Neutrophil (primary cell): Measurements from ENCODE around the gene THRB.
"Not testable (repeated sequence)": the region's sequence is repeated elsewhere in the genome, so short reads cannot be mapped to it uniquely, and the experiment has no call there.

ENCODE experiments used
- H3K27ac ChIP-seq: fragments of 200-600 bp; sonication (generic); 2 replicates; pipeline ENCODE4 v1.5.1; 2016; ENCODE audit warnings: mild to moderate bottlenecking, moderate library complexity
- H3K27me3 ChIP-seq: fragments of 200-600 bp; sonication (generic); 2 replicates; pipeline ENCODE4 v1.6.0; 2016; ENCODE audit warnings: mild to moderate bottlenecking
- H3K36me3 ChIP-seq: fragments of 200-600 bp; sonication (generic); 2 replicates; pipeline ENCODE4 v1.5.1; 2017
- H3K4me1 ChIP-seq, 2 experiments: fragments of 200-600 bp in 1 of 2; sonication (generic) in 1 of 2; 1 replicate in 1 of 2; 2 replicates in 1 of 2; pipeline versions ENCODE4 v1.5.1 to v1.6.1; 2013 to 2016; ENCODE audit warnings: low read depth in 1 of 2, low read length in 1 of 2, mild to moderate bottlenecking in 1 of 2, moderate library complexity in 1 of 2; ENCODE audit not compliant: control insufficient read depth in 1 of 2, insufficient read depth in 1 of 2
- H3K4me3 ChIP-seq, 2 experiments: fragments of 200-600 bp in 1 of 2; sonication (generic) in 1 of 2; 1 replicate in 1 of 2; 2 replicates in 1 of 2; pipeline ENCODE4 v1.5.1; 2013 to 2016; ENCODE audit warnings: low read depth in 1 of 2, low read length in 1 of 2, mild to moderate bottlenecking in 1 of 2, moderate library complexity in 1 of 2
- H3K9me3 ChIP-seq: fragments of 200-600 bp; sonication (generic); 2 replicates; pipeline ENCODE4 v1.5.1; 2016
- CTCF ChIP-seq: fragments of 200-600 bp; sonication (generic); IDR thresholded peaks from 2 replicates; pipeline ENCODE4 v1.5.1; 2016; ENCODE audit warnings: antibody characterized with exemption

THRB gene

DNA sequence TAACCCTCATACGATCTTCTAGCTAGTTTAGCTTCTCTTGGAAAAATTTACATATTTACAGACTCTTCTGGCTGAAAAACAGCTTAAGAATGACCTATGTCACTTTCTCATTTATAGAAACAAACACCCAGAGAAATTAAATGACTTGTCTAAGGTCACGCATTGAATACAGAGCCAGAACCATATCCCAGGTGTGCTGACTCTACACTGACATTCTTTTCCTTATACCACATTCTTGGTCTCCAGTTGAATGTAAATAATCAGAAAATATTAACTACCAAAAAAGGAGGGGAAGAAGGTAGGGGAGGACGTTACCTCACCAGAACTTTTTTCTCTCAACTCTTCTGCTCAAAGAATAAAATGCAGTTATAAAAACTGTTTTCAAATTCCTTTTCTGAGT lies 95.0 kb downstream of the THRB start:
- no peak overlapping the region for H3K27ac ChIP-seq
- TF ChIP-seq CTCF = no peak
- H3K4me1 ChIP-seq = no peaks in the 10 kb centered on the region
- no peaks in the 10 kb centered on the region for H3K9me3 ChIP-seq
- H3K36me3 ChIP-seq = no peaks in the 10 kb centered on the region
- H3K27me3 ChIP-seq = no peaks in the 10 kb centered on the region
- no peak overlapping the region for H3K4me3 ChIP-seq

DNA sequence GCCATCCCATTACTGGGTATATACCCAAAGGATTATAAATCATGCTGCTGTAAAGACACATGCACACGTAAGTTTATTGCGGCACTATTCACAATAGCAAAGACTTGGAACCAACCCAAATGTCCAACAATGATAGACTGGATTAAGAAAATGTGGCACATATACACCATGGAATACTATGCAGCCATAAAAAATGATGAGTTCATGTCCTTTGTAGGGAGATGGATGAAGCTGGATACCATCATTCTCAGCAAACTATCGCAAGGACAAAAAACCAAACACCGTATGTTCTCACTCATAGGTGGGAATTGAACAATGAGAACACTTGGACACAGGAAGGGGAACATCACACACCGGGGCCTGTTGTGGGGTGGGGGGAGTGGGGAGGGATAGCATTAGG lies 95.9 kb downstream of the THRB start:
- not testable (repeated sequence) for H3K36me3 ChIP-seq, H3K27ac ChIP-seq, H3K9me3 ChIP-seq, H3K4me1 ChIP-seq, H3K4me3 ChIP-seq, H3K27me3 ChIP-seq

- no peaks in the 10 kb centered on the region for H3K4me1 ChIP-seq
- no peak overlapping the region for H3K4me3 ChIP-seq
- H3K36me3 ChIP-seq = no peaks in the 10 kb centered on the region
- H3K27me3 ChIP-seq = no peaks in the 10 kb centered on the region
- TF ChIP-seq CTCF = no peak
- H3K9me3 ChIP-seq = no peaks in the 10 kb centered on the region
- no peak overlapping the region for H3K27ac ChIP-seq
Observed at GRCh38 chr3:24396338-24396737, 98.3 kb downstream of the THRB start.

DNA sequence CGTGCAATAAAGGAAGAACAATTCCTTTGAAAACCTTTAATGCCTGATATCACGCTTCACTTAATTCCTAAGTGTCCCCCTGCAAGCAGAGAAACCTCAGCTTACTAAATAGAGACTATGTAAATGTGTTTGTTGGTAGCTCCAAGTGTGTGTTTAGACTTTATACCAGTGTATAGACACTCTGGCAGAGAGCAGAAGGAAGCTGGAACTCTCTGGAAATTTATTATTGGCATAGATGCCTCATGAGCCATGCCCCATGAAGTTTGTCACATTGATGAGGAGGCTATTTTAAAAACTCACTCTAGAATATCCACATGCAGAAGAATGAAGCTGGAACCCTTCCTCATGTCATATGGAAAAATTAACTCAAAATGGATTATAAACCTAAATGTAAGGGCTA lies 99.9 kb downstream of the THRB start:
- Histone ChIP-seq H3K4me1 (no peaks in the 10 kb centered on the region), H3K27me3 (no peaks in the 10 kb centered on the region), H3K4me3 (no peak overlapping the region), H3K9me3 (no peaks in the 10 kb centered on the region), H3K36me3 (no peaks in the 10 kb centered on the region), H3K27ac (no peak overlapping the region)
- TF ChIP-seq CTCF = no peak

GRCh38 chr3:24393316-24393715 lies 101.3 kb downstream of the THRB start:
- no peak for TF ChIP-seq CTCF
- no peaks in the 10 kb centered on the region for H3K27me3 ChIP-seq
- H3K9me3 ChIP-seq = no peaks in the 10 kb centered on the region
- H3K4me1 ChIP-seq = no peaks in the 10 kb centered on the region
- no peak overlapping the region for H3K4me3 ChIP-seq
- no peak overlapping the region for H3K27ac ChIP-seq
- no peaks in the 10 kb centered on the region for H3K36me3 ChIP-seq

- no peak for TF ChIP-seq CTCF
- Histone ChIP-seq H3K27ac (no peak overlapping the region), H3K9me3 (no peaks in the 10 kb centered on the region), H3K4me3 (no peak overlapping the region), H3K27me3 (no peaks in the 10 kb centered on the region), H3K4me1 (no peaks in the 10 kb centered on the region), H3K36me3 (no peaks in the 10 kb centered on the region)
Observed at GRCh38 chr3:24390169-24391130, 104.2 kb downstream of the THRB start.
